HCT116 (cell line): Measurements from ENCODE around the gene SLC12A8. TPM values are rescaled to one million over a fixed set of nuclear protein-coding genes. Genes with fewer than 3 reads are reported as not detected.

Source experiments
- ATAC-seq: fragments of 200-7000 bp; cut with Tn5 transposase; 2 replicates; pipeline ENCODE4 v1.9.1; 2020; ENCODE audit warnings: mild to moderate bottlenecking, moderate library complexity
- BruUV-seq: library from RNA; stranded (reverse); fragments of 400-500 nt; replicated peaks from 2 replicates; lab custom pipeline; 2021; lab: Mats Ljungman, UMichigan
- CTCF ChIA-PET: fragments of 300-600 bp; sonication (Branson Sonifier 250); formaldehyde crosslinking; loops from one replicate; lab custom pipeline; 2021; ENCODE audit warnings: antibody characterized with exemption; lab: Charles Lee
- POLR2A ChIA-PET: fragments of 300-600, 350-600 bp; sonication (Branson Sonifier 250); formaldehyde crosslinking; loops from one replicate; lab custom pipeline; 2021; ENCODE audit warnings: antibody characterized with exemption; lab: Charles Lee
- RAD21 ChIA-PET, 2 experiments: fragments of 300-600 bp; sonication (Branson Sonifier 250); formaldehyde crosslinking; loops; one replicate each; lab custom pipeline; 2023; ENCODE audit warnings: low total read pairs in 2 of 2; ENCODE audit not compliant: uncharacterized antibody in 2 of 2, unreplicated experiment in 2 of 2, low non-redundant PET in 1 of 2; lab: Charles Lee
- DNase-seq: peaks from one replicate; pipeline ENCODE4 v3.0.0-alpha.2; 2010; ENCODE audit warnings: low read depth, low spot score
- H2AFZ ChIP-seq: fragments of 200-600 bp; shearing (Covaris generic), sonication (generic); 2 replicates; pipeline ENCODE4 v1.6.1; 2017; ENCODE audit warnings: low read depth, mixed run types, mixed read lengths, antibody characterized with exemption, low read length; ENCODE audit not compliant: poor library complexity, severe bottlenecking
- H3K27ac ChIP-seq: 2 replicates; pipeline ENCODE4 v1.5.1; 2012; ENCODE audit warnings: low read depth, low read length
- H3K27me3 ChIP-seq: fragments of 200-600 bp; sonication (generic); 2 replicates; pipeline ENCODE4 v1.6.1; 2016; ENCODE audit warnings: mixed run types, low read length, mixed read lengths; ENCODE audit not compliant: insufficient read depth
- H3K36me3 ChIP-seq, 2 experiments: fragments of 200-500 bp in 1 of 2; fragments of 200-600 bp in 1 of 2; sonication (Bioruptor generic) in 1 of 2; sonication (generic) in 1 of 2; 2 replicates each; pipeline versions ENCODE4 v1.5.1 to v1.6.1; 2014 to 2016; ENCODE audit warnings: low read length in 2 of 2, inconsistent platforms in 1 of 2, mixed read lengths in 1 of 2, mixed run types in 1 of 2; ENCODE audit not compliant: insufficient read depth in 2 of 2, control insufficient read depth in 1 of 2
- H3K4me1 ChIP-seq, 2 experiments: fragments of 200-600 bp in 1 of 2; sonication (generic) in 1 of 2; 2 replicates each; pipeline versions ENCODE4 v1.5.1 to v1.6.1; 2012 to 2017; ENCODE audit warnings: low read length in 2 of 2, inconsistent platforms in 1 of 2, mild to moderate bottlenecking in 1 of 2, mixed read lengths in 1 of 2, mixed run types in 1 of 2, moderate library complexity in 1 of 2; ENCODE audit not compliant: insufficient read depth in 2 of 2, control insufficient read depth in 1 of 2
- H3K4me2 ChIP-seq: fragments of 200-600 bp; sonication (generic); 2 replicates; pipeline ENCODE4 v1.6.1; 2017; ENCODE audit warnings: mixed run types, low read length, mixed read lengths
- H3K4me3 ChIP-seq, 2 experiments: fragments of 200-600 bp in 1 of 2; sonication (generic) in 1 of 2; replicated peaks in 1 of 2; 2 replicates each; pipeline ENCODE4 v1.5.1; 2011 to 2016; ENCODE audit warnings: low read length in 2 of 2, control low read depth in 1 of 2, low read depth in 1 of 2, mild to moderate bottlenecking in 1 of 2, mixed read lengths in 1 of 2, mixed run types in 1 of 2
- H3K79me2 ChIP-seq: fragments of 200-600 bp; sonication (generic); 2 replicates; pipeline ENCODE4 v1.6.1; 2017; ENCODE audit warnings: mild to moderate bottlenecking, mixed run types, low read length, moderate library complexity, mixed read lengths; ENCODE audit not compliant: insufficient read depth
- H3K9ac ChIP-seq: fragments of 200-600 bp; sonication (generic); 2 replicates; pipeline ENCODE4 v1.6.1; 2016; ENCODE audit warnings: low read length, mixed read lengths
- H3K9me2 ChIP-seq: fragments of 200-600 bp; sonication (generic), shearing (Covaris generic); 2 replicates; pipeline ENCODE4 v1.6.1; 2017; ENCODE audit warnings: mixed run types, mild to moderate bottlenecking, moderate library complexity; ENCODE audit not compliant: insufficient read depth
- H3K9me3 ChIP-seq, 2 experiments: fragments of 200-500 bp in 1 of 2; fragments of 200-600 bp in 1 of 2; sonication (Bioruptor generic) in 1 of 2; sonication (generic) in 1 of 2; 2 replicates each; pipeline ENCODE4 v1.6.1; 2014 to 2017; ENCODE audit warnings: low read length in 2 of 2, mixed read lengths in 2 of 2, inconsistent platforms in 1 of 2, low read depth in 1 of 2, mild to moderate bottlenecking in 1 of 2, mixed run types in 1 of 2, moderate library complexity in 1 of 2; ENCODE audit not compliant: control insufficient read depth in 1 of 2, insufficient read depth in 1 of 2
- H4K20me1 ChIP-seq: fragments of 200-600 bp; sonication (generic), shearing (Covaris generic); 2 replicates; pipeline ENCODE4 v1.6.1; 2017; ENCODE audit warnings: mixed run types, mild to moderate bottlenecking, moderate library complexity; ENCODE audit not compliant: insufficient read depth
- CEBPB ChIP-seq: IDR thresholded peaks from 2 replicates; pipeline ENCODE4 v1.6.1; 2012; ENCODE audit warnings: low read depth
- EGR1 ChIP-seq: IDR thresholded peaks from 2 replicates; pipeline ENCODE4 v1.6.1; 2012; ENCODE audit warnings: low read depth
- ELF1 ChIP-seq: IDR thresholded peaks from 2 replicates; pipeline ENCODE4 v1.6.1; 2012; ENCODE audit warnings: low read depth, borderline replicate concordance
- EZH2 ChIP-seq: fragments of 200-600 bp; sonication (generic); IDR thresholded peaks from 2 replicates; pipeline ENCODE4 v1.6.1; 2017; ENCODE audit warnings: antibody characterized with exemption, mixed run types
- EZH2phosphoT487 ChIP-seq: fragments of 200-600 bp; IDR thresholded peaks from 2 replicates; pipeline ENCODE4 v1.6.1; 2018; ENCODE audit warnings: antibody characterized with exemption, borderline replicate concordance
- FOSL1 ChIP-seq: IDR thresholded peaks from 2 replicates; pipeline ENCODE4 v1.6.1; 2012; ENCODE audit warnings: low read depth
- JUND ChIP-seq: IDR thresholded peaks from 2 replicates; pipeline ENCODE4 v1.6.1; 2012
- POLR2AphosphoS5 ChIP-seq: IDR thresholded peaks from 2 replicates; pipeline ENCODE4 v1.6.1; 2011; ENCODE audit warnings: mild to moderate bottlenecking, low read depth, low read length, moderate library complexity
- RAD21 ChIP-seq: IDR thresholded peaks from 2 replicates; pipeline ENCODE4 v1.6.1; 2012; ENCODE audit warnings: low read depth, mild to moderate bottlenecking
- SIN3A ChIP-seq: IDR thresholded peaks from 2 replicates; pipeline ENCODE4 v1.6.1; 2012; ENCODE audit warnings: low read depth
- SP1 ChIP-seq: IDR thresholded peaks from 2 replicates; pipeline ENCODE4 v1.6.1; 2012; ENCODE audit warnings: low read depth
- SRF ChIP-seq: IDR thresholded peaks from 2 replicates; pipeline ENCODE4 v1.6.1; 2012; ENCODE audit warnings: low read depth
- YY1 ChIP-seq: IDR thresholded peaks from 2 replicates; pipeline ENCODE4 v1.6.1; 2011; ENCODE audit warnings: low read length, low read depth, moderate library complexity, mild to moderate bottlenecking; ENCODE audit not compliant: insufficient replicate concordance; ENCODE audit errors: extremely low read depth
- ZFX ChIP-seq: fragments of 450-650 bp; IDR thresholded peaks from 2 replicates; pipeline ENCODE4 v1.6.1; 2017
- ZNF274 ChIP-seq: fragments of 200-500 bp; sonication (Bioruptor generic); IDR thresholded peaks from 2 replicates; pipeline ENCODE4 v1.6.1; 2014; ENCODE audit warnings: mild to moderate bottlenecking, low read depth, low read length, inconsistent platforms
- intact Hi-C: fragments of 100-400 bp; cut with micrococcal nuclease; formaldehyde crosslinking; loops from 2 replicates; pipeline ENCODE4 v1.10.0; 2022
- total RNA-seq: library from RNA; stranded (reverse); gene quantifications from one replicate; pipeline ENCODE4 v1.2.1, GENCODE V29; 2021; ENCODE audit not compliant: unreplicated experiment
- TF ChIP-seq, protein P1 (sequence below): IDR thresholded peaks from 2 replicates; pipeline ENCODE4 v1.6.1; 2012
- TF ChIP-seq, protein P2 (sequence below): IDR thresholded peaks from 2 replicates; pipeline ENCODE4 v1.6.1; 2011; ENCODE audit warnings: mild to moderate bottlenecking, low read length, moderate library complexity; ENCODE audit not compliant: insufficient replicate concordance; ENCODE audit errors: extremely low read depth
- TF ChIP-seq, protein P3 (sequence below): IDR thresholded peaks from 2 replicates; pipeline ENCODE4 v1.6.1; 2012
- TF ChIP-seq, protein P4 (sequence below): IDR thresholded peaks from 2 replicates; pipeline ENCODE4 v1.6.1; 2012; ENCODE audit warnings: low read depth
- TF ChIP-seq, protein P5 (sequence below), 3 experiments: fragments of 200-600 bp in 1 of 3; sonication (generic) in 1 of 3; IDR thresholded peaks in 2 of 3; conservative IDR thresholded peaks in 1 of 3; 2 replicates each; pipeline ENCODE4 v1.5.1; 2012 to 2017; ENCODE audit warnings: low read depth in 2 of 3, low read length in 2 of 3, antibody characterized with exemption in 1 of 3, borderline replicate concordance in 1 of 3, control low read depth in 1 of 3, mild to moderate bottlenecking in 1 of 3, mixed read lengths in 1 of 3, mixed run types in 1 of 3, moderate library complexity in 1 of 3; ENCODE audit not compliant: insufficient read depth in 1 of 3

The SLC12A8 gene
- total RNA-seq, 1 experiment from 2014 or later: 19.9 TPM

DNA sequence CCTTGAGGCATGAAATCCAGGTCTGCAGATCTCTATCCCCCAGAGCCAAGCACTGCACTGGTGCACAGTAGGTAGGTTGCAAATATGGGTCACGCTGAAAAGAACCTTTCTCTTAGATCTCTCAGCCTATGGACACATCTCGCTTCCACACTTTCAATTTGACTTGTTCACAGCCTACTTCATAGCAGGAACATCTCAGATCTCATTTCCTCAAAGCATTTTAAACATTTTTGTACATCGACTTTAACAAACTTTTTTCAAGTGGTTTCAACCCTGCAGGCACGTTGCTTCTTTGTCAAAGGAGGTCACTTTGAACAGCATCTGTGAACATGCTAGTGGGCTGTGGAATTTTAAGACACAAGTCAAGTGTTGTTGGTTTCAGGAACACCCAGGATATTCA lies 76.0 kb downstream of the SLC12A8 start:
- H3K27ac ChIP-seq: no peak overlapping the region
- no peak overlapping the region for H2AFZ ChIP-seq
- no peak overlapping the region for H3K4me2 ChIP-seq
- RAD21 ChIA-PET: no interaction called here
- ATAC-seq (no peak), DNase-seq (no peak)
- H3K9ac ChIP-seq: no peak overlapping the region
- CTCF ChIA-PET: no interaction called here
- TF ChIP-seq, protein P1, sequence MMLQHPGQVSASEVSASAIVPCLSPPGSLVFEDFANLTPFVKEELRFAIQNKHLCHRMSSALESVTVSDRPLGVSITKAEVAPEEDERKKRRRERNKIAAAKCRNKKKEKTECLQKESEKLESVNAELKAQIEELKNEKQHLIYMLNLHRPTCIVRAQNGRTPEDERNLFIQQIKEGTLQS: no peak
- TF ChIP-seq POLR2AphosphoS5: no peak
- TF ChIP-seq, protein P2, sequence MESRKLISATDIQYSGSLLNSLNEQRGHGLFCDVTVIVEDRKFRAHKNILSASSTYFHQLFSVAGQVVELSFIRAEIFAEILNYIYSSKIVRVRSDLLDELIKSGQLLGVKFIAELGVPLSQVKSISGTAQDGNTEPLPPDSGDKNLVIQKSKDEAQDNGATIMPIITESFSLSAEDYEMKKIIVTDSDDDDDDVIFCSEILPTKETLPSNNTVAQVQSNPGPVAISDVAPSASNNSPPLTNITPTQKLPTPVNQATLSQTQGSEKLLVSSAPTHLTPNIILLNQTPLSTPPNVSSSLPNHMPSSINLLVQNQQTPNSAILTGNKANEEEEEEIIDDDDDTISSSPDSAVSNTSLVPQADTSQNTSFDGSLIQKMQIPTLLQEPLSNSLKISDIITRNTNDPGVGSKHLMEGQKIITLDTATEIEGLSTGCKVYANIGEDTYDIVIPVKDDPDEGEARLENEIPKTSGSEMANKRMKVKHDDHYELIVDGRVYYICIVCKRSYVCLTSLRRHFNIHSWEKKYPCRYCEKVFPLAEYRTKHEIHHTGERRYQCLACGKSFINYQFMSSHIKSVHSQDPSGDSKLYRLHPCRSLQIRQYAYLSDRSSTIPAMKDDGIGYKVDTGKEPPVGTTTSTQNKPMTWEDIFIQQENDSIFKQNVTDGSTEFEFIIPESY: no peak
- no peak for TF ChIP-seq ZFX
- no peak for TF ChIP-seq EGR1
- TF ChIP-seq SIN3A: no peak
- no peak for TF ChIP-seq SP1
- TF ChIP-seq, protein P3, sequence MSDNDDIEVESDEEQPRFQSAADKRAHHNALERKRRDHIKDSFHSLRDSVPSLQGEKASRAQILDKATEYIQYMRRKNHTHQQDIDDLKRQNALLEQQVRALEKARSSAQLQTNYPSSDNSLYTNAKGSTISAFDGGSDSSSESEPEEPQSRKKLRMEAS: no peak
- no peak for TF ChIP-seq ELF1
- TF ChIP-seq CEBPB: no peak
- no peak for TF ChIP-seq SRF
- TF ChIP-seq EZH2: no peak
- TF ChIP-seq JUND: no peak
- no peak for TF ChIP-seq EZH2phosphoT487
- TF ChIP-seq RAD21: no peak
- no peak for TF ChIP-seq ZNF274
- TF ChIP-seq YY1: no peak
- TF ChIP-seq, protein P4, sequence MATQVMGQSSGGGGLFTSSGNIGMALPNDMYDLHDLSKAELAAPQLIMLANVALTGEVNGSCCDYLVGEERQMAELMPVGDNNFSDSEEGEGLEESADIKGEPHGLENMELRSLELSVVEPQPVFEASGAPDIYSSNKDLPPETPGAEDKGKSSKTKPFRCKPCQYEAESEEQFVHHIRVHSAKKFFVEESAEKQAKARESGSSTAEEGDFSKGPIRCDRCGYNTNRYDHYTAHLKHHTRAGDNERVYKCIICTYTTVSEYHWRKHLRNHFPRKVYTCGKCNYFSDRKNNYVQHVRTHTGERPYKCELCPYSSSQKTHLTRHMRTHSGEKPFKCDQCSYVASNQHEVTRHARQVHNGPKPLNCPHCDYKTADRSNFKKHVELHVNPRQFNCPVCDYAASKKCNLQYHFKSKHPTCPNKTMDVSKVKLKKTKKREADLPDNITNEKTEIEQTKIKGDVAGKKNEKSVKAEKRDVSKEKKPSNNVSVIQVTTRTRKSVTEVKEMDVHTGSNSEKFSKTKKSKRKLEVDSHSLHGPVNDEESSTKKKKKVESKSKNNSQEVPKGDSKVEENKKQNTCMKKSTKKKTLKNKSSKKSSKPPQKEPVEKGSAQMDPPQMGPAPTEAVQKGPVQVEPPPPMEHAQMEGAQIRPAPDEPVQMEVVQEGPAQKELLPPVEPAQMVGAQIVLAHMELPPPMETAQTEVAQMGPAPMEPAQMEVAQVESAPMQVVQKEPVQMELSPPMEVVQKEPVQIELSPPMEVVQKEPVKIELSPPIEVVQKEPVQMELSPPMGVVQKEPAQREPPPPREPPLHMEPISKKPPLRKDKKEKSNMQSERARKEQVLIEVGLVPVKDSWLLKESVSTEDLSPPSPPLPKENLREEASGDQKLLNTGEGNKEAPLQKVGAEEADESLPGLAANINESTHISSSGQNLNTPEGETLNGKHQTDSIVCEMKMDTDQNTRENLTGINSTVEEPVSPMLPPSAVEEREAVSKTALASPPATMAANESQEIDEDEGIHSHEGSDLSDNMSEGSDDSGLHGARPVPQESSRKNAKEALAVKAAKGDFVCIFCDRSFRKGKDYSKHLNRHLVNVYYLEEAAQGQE: no peak
- TF ChIP-seq FOSL1: no peak
- TF ChIP-seq, protein P5, sequence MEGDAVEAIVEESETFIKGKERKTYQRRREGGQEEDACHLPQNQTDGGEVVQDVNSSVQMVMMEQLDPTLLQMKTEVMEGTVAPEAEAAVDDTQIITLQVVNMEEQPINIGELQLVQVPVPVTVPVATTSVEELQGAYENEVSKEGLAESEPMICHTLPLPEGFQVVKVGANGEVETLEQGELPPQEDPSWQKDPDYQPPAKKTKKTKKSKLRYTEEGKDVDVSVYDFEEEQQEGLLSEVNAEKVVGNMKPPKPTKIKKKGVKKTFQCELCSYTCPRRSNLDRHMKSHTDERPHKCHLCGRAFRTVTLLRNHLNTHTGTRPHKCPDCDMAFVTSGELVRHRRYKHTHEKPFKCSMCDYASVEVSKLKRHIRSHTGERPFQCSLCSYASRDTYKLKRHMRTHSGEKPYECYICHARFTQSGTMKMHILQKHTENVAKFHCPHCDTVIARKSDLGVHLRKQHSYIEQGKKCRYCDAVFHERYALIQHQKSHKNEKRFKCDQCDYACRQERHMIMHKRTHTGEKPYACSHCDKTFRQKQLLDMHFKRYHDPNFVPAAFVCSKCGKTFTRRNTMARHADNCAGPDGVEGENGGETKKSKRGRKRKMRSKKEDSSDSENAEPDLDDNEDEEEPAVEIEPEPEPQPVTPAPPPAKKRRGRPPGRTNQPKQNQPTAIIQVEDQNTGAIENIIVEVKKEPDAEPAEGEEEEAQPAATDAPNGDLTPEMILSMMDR (IDR thresholded peaks at IDR 0.05 in 2 of 3, conservative IDR thresholded peaks at IDR 0.05 in 1 of 3; ENCODE audit: borderline replicate concordance in 1 of 3, insufficient read depth in 1 of 3, low read depth in 2 of 3, low read length in 2 of 3): no peak
- H4K20me1 ChIP-seq: no peaks in the 10 kb centered on the region
- no peaks in the 10 kb centered on the region for H3K9me3 ChIP-seq
- no peaks in the 10 kb centered on the region for H3K9me2 ChIP-seq
- peaks cover 3 to 15% of the 10 kb centered on the region in 2 experiments; a peak in 2 of 4 replicates for H3K4me1 ChIP-seq
- no peak overlapping the region for H3K4me3 ChIP-seq
- H3K79me2 ChIP-seq: no peaks in the 10 kb centered on the region
- intact Hi-C loops: no loop called here
- BruUV-seq: no TSS peak
- POLR2A ChIA-PET: no interaction called here
- H3K27me3 ChIP-seq: no peaks in the 10 kb centered on the region
- no peaks in the 10 kb centered on the region; a peak in 1 of 4 replicates for H3K36me3 ChIP-seq
